Lower leg skin (tissue), 3 donors: ENCODE measurements around the gene ADAMTS17.

ENCODE experiments used
- POLR2A ChIP-seq, 2 donors: fragments of 450-650 bp; IDR thresholded peaks; one replicate each; pipeline ENCODE4 v1.6.1; 2016 to 2017; ENCODE audit warnings: antibody characterized with exemption in 2 of 2, mild to moderate bottlenecking in 1 of 2, moderate library complexity in 1 of 2
- TF ChIP-seq, protein P1 (sequence below), 3 donors: fragments of 450-650 bp; IDR thresholded peaks; one replicate each; pipeline ENCODE4 v1.5.1; 2016; ENCODE audit warnings: antibody characterized with exemption in 3 of 3, mild to moderate bottlenecking in 3 of 3, moderate library complexity in 2 of 3

DNA sequence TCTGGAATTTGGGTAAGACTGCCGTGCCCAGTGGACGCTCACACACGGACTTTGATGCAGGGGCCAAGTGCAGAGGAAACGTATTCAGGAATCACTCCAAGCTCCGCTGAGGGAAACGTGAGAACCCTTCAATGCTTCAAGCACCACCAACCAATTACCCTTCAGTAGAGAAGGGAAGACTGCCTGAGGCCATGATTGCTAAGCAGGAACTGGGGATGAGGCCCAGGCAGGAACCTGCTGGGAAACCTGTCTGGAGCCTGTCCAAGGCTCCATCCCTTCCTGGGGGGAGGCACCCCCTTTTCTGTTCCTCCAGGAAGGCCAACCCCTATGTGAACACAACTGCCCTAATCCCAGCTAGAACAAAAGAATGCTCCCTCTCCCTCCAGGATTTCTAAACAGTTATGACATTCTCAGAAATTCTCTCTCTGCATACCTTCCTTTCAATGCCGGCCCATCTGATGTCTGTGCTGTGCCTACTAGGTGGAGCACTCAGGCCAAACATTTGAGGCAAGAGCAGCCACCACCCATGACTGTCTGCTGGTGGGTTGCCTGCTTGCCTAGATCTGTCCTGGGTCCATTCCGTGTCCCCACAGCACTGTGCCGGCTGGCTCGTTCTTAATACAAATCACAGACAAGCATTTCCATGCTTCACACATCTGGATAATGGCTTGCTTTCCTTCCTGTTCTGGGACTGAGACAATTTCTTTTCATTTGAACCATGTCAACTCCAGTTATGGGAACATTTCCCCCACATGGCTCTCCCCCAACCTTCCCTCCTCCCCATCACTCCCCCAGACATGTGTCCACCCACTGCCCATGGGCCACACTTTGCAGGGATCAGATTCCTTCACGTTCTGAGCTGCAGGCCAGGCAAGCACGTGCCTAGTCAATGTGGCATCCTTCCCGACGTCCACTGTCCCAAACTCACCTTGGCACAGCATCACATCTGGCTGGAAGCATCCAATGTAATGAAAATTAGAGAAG lies 149.4 kb downstream of the ADAMTS17 start:
- TF ChIP-seq, protein P1, sequence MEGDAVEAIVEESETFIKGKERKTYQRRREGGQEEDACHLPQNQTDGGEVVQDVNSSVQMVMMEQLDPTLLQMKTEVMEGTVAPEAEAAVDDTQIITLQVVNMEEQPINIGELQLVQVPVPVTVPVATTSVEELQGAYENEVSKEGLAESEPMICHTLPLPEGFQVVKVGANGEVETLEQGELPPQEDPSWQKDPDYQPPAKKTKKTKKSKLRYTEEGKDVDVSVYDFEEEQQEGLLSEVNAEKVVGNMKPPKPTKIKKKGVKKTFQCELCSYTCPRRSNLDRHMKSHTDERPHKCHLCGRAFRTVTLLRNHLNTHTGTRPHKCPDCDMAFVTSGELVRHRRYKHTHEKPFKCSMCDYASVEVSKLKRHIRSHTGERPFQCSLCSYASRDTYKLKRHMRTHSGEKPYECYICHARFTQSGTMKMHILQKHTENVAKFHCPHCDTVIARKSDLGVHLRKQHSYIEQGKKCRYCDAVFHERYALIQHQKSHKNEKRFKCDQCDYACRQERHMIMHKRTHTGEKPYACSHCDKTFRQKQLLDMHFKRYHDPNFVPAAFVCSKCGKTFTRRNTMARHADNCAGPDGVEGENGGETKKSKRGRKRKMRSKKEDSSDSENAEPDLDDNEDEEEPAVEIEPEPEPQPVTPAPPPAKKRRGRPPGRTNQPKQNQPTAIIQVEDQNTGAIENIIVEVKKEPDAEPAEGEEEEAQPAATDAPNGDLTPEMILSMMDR (IDR thresholded peaks at IDR 0.05), result no peak
- no peak for TF ChIP-seq POLR2A (IDR thresholded peaks at IDR 0.05)
